ENCODE measurements around the gene TNFAIP8L1. TPM values are rescaled to one million over a fixed set of nuclear protein-coding genes. Genes with fewer than 3 reads are reported as not detected.
"Not testable (repeated sequence)": the region's sequence is repeated elsewhere in the genome, so short reads cannot be mapped to it uniquely, and the experiment has no call there.

TNFAIP8L1 gene
- total RNA-seq, result 5.5 TPM

DNA sequence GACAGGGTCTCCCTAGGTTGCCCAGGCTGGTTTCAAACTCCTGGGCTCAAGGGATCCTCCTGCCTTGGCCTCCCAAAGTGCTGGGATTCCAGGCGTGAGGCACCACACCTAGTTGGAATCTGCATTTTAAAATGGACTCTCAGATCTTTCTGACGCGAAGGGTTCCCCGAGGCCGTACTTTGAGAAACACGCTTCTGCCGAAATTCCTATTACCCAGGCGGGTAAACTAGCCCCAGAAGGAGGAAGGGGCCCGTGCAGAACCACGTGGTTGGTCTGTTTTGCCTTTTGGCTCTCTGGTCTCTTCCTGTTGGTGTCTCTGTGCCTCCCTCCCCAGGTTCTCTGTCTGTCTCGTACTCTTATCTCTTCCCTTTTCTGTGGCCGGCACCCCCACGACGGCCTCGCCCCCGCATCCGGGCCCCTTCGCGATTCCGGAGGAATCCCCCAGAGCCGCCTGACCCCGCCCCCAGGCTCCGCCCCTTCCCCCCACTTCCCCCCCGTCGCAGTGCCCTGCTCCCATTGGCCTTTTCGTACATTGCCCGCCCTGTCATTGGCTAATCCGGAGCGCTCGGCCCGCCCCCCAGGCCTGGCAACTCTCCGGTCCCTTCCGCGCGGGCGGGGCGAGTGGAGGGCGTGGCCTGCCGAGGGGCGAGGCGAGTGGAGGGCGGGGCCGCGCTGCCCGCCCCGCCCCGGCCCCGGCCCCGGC, at the start of gene TNFAIP8L1:
TSS of gene TNFAIP8L1 (plus strand) at position 689 of the 703 bp plus-strand sequence. CDS start 12,354 bp downstream, outside the sequence.
- Histone ChIP-seq H3K9me3 (ENCODE audit: low read depth, low read length) (no peaks in the 10 kb centered on the region), H3K27me3 (ENCODE audit: insufficient read depth, low read length) (no peaks in the 10 kb centered on the region), H3K4me3 (ENCODE audit: low read length) (peak within 1 kb of the TSS; percentile 76), H3K4me1 (ENCODE audit: insufficient read depth, low read length) (peaks cover 67% of the 10 kb centered on the region)

- Histone ChIP-seq H3K9me3 (ENCODE audit: low read depth, low read length) (no peaks in the 10 kb centered on the region), H3K4me1 (ENCODE audit: insufficient read depth, low read length) (peaks cover 2% of the 10 kb centered on the region), H3K27me3 (ENCODE audit: insufficient read depth, low read length) (peaks cover 17% of the 10 kb centered on the region), H3K4me3 (ENCODE audit: low read length) (no peak overlapping the region)
These were observed 49.5 kb upstream of the TNFAIP8L1 start for GRCh38 chr19:4589579-4590410.

DNA sequence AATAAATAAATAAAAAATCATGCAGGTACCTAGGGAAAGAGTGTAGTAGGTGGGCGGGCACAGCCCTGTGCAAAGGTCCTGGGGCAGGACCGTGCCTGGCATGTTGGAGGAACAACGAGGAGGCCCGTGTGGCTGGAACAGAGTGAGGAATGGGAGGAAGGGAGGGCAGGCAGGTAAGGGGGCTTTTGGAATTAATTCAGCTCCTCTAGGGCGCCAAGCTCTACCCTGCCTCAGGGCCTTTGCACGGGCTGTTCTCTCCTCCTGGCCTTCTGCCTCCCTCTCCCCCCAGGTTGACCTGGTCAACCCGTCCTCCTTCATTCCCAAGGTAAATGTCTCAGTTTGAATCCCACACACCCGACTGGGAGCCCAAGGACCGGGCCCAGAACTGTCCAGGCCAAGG, 48.8 kb upstream of the TNFAIP8L1 start:
- H3K9me3 ChIP-seq (ENCODE audit: low read depth, low read length), result no peaks in the 10 kb centered on the region

DNA sequence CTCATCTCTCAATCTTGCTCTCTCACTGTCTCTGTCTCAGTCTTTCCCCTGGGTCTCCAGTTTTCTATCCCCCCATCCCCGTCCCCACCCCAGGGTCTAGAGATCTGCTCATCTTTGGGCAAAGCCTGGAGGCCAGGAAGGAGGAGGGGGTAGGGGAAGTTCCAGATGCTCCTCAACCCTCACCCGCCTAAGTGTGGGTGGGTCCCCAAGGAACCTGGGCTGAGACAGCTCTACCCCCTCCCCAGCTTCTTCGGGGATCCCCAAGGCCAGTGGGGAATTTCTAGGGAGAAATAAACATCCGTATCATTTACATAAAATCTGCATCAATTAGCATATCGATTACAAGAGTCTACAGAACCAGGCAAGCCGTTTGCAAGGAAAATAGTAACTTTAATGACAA, 48.0 kb upstream of the TNFAIP8L1 start:
- peaks cover 2% of the 10 kb centered on the region for H3K27me3 ChIP-seq (ENCODE audit: insufficient read depth, low read length)
- H3K9me3 ChIP-seq (ENCODE audit: low read depth, low read length), result no peaks in the 10 kb centered on the region
- no peak overlapping the region for H3K4me3 ChIP-seq (ENCODE audit: low read length)
- no peaks in the 10 kb centered on the region for H3K4me1 ChIP-seq (ENCODE audit: insufficient read depth, low read length)

More for the DNA sequence above, 48.8 kb upstream of the TNFAIP8L1 start:
- Histone ChIP-seq H3K4me3 (ENCODE audit: low read length) (no peak overlapping the region), H3K27me3 (ENCODE audit: insufficient read depth, low read length) (peaks cover 10% of the 10 kb centered on the region), H3K4me1 (ENCODE audit: insufficient read depth, low read length) (no peaks in the 10 kb centered on the region)

DNA sequence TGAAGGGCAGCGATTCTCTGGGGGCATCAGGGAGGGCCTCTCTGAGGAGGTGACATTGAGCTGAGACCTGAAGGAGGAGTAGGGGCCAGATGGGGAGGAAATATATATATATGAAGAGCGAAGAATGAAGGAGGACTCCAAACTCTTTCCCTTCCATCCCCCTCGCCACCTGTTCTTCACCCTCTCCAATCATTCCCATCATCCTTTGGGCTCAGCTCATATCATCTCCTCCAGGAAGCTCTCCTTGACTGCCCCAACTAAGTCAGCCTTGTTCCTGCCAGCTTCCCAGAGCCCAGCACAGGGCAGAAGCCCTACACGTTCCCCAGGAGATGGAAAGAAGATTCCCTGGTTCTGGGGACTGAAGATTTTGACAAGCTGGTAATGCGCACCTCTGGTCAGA, 46.9 kb upstream of the TNFAIP8L1 start:
- H3K4me3 ChIP-seq (ENCODE audit: low read length), result no peak overlapping the region
- H3K9me3 ChIP-seq (ENCODE audit: low read depth, low read length), result no peaks in the 10 kb centered on the region
- peaks cover 3% of the 10 kb centered on the region for H3K4me1 ChIP-seq (ENCODE audit: insufficient read depth, low read length)
- H3K27me3 ChIP-seq (ENCODE audit: insufficient read depth, low read length), result peaks cover 5% of the 10 kb centered on the region

DNA sequence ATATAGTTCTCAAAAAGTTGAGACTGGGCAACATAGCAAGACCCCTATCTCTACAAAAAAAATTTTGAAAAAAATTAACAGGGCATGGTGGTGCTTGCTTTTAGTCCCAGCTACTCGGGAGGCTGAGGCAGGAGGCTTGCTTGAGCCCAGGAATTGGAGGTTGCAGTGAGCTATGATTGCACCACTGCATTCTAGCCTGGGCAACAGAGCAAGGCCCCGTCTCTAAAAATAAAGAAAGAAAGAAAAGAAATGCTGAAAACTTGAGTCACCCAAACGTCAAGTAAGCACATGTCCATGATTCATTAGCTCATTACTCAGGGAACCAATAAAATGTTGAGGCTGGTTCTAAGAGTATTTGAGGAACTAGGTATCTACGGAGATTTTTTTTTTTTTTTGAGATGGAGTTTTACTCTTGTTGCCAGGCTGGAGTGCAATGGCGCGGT, 45.9 kb upstream of the TNFAIP8L1 start:
- no peak overlapping the region for H3K4me3 ChIP-seq (ENCODE audit: low read length)
- peaks cover 8% of the 10 kb centered on the region for H3K4me1 ChIP-seq (ENCODE audit: insufficient read depth, low read length)
- H3K27me3 ChIP-seq (ENCODE audit: insufficient read depth, low read length), result peaks cover 7% of the 10 kb centered on the region
- no peaks in the 10 kb centered on the region for H3K9me3 ChIP-seq (ENCODE audit: low read depth, low read length)

DNA sequence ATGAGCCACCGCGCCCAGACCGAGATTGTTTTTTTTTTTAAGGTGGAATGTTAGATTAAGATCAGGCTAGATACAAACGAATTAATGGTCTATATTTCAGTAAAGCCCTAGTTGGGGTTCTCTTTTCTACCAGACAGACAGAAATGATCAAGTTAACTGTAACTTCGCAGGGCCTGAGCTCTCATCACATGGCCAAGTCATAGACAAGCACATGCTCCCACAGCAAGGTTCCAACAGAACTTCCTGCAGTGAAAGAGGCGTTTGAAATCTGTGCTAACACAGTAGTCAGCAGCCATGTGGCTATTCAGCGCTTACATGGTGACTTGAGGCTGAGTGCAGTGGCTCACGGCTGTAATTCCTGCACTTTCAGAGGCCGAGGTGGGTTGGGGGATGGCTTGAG, 45.1 kb upstream of the TNFAIP8L1 start:
- Histone ChIP-seq H3K4me1 (ENCODE audit: insufficient read depth, low read length) (peaks cover 9% of the 10 kb centered on the region), H3K9me3 (ENCODE audit: low read depth, low read length) (no peaks in the 10 kb centered on the region), H3K4me3 (ENCODE audit: low read length) (no peak overlapping the region), H3K27me3 (ENCODE audit: insufficient read depth, low read length) (peaks cover 7% of the 10 kb centered on the region)

- H3K4me1 ChIP-seq (ENCODE audit: insufficient read depth, low read length); H3K4me3 ChIP-seq (ENCODE audit: low read length); H3K9me3 ChIP-seq (ENCODE audit: low read depth, low read length): not testable (repeated sequence)
- H3K27me3 ChIP-seq (ENCODE audit: insufficient read depth, low read length), result peaks cover 10% of the 10 kb centered on the region
These were observed 44.2 kb upstream of the TNFAIP8L1 start for GRCh38 chr19:4595158-4595557.

- Histone ChIP-seq H3K9me3 (ENCODE audit: low read depth, low read length) (no peaks in the 10 kb centered on the region), H3K4me3 (ENCODE audit: low read length) (no peak overlapping the region), H3K4me1 (ENCODE audit: insufficient read depth, low read length) (peaks cover 9% of the 10 kb centered on the region), H3K27me3 (ENCODE audit: insufficient read depth, low read length) (peaks cover 10% of the 10 kb centered on the region)
These were observed 43.0 kb upstream of the TNFAIP8L1 start for GRCh38 chr19:4596033-4596904.

GRCh38 chr19:4597278-4597974, 41.9 kb upstream of the TNFAIP8L1 start:
- Histone ChIP-seq H3K4me3 (ENCODE audit: low read length) (no peak overlapping the region), H3K4me1 (ENCODE audit: insufficient read depth, low read length) (peaks cover 9% of the 10 kb centered on the region), H3K9me3 (ENCODE audit: low read depth, low read length) (no peaks in the 10 kb centered on the region), H3K27me3 (ENCODE audit: insufficient read depth, low read length) (peaks cover 10% of the 10 kb centered on the region)

- no peak overlapping the region for H3K4me3 ChIP-seq (ENCODE audit: low read length)
- H3K27me3 ChIP-seq (ENCODE audit: insufficient read depth, low read length), result peaks cover 10% of the 10 kb centered on the region
- no peaks in the 10 kb centered on the region for H3K9me3 ChIP-seq (ENCODE audit: low read depth, low read length)
- peaks cover 9% of the 10 kb centered on the region for H3K4me1 ChIP-seq (ENCODE audit: insufficient read depth, low read length)
These were observed 41.2 kb upstream of the TNFAIP8L1 start for GRCh38 chr19:4597975-4598671.

DNA sequence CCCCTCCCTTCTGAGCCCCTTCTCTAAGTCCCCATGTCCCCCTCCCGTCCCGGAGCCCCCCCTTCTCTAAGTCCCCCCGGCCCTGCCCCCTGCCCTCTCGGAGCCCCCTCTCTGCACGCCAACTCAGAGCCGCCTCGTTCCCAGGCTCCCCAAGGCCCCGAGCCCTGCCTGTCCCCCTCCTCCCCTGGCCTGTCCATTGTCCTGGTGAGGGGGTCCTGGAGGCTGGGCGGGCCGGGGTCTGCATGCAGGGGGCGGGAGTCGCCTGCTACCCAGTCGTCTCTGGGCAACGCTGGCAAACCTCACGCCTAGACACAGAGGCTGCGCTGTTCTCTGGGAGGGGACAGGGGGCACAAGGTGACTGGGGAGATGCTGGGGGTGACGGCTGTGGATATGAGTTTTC, 40.6 kb upstream of the TNFAIP8L1 start:
- Histone ChIP-seq H3K4me3 (ENCODE audit: low read length) (no peak overlapping the region), H3K27me3 (ENCODE audit: insufficient read depth, low read length) (peaks cover 10% of the 10 kb centered on the region), H3K4me1 (ENCODE audit: insufficient read depth, low read length) (peaks cover 9% of the 10 kb centered on the region), H3K9me3 (ENCODE audit: low read depth, low read length) (no peaks in the 10 kb centered on the region)

- peaks cover 9% of the 10 kb centered on the region for H3K4me1 ChIP-seq (ENCODE audit: insufficient read depth, low read length)
- peaks cover 10% of the 10 kb centered on the region for H3K27me3 ChIP-seq (ENCODE audit: insufficient read depth, low read length)
- no peak overlapping the region for H3K4me3 ChIP-seq (ENCODE audit: low read length)
These were observed 39.2 kb upstream of the TNFAIP8L1 start for GRCh38 chr19:4600082-4600481.

GRCh38 chr19:4600893-4601292, 38.4 kb upstream of the TNFAIP8L1 start:
- Histone ChIP-seq H3K9me3 (ENCODE audit: low read depth, low read length) (no peaks in the 10 kb centered on the region), H3K4me1 (ENCODE audit: insufficient read depth, low read length) (peaks cover 9% of the 10 kb centered on the region), H3K4me3 (ENCODE audit: low read length) (no peak overlapping the region), H3K27me3 (ENCODE audit: insufficient read depth, low read length) (peaks cover 10% of the 10 kb centered on the region)

More at GRCh38 chr19:4600082-4600481, 39.2 kb upstream of the TNFAIP8L1 start:
- H3K9me3 ChIP-seq (ENCODE audit: low read depth, low read length), result no peaks in the 10 kb centered on the region
